HFFc6 (cell line): ENCODE results near the gene UNC5C. TPM values are rescaled to one million over a fixed set of nuclear protein-coding genes. Genes with fewer than 3 reads are reported as not detected.

Experiments used
- DNase-seq: peaks from one replicate; pipeline ENCODE4 v3.0.0-alpha.2; 2018
- H3K27ac Mint-ChIP-seq: 2 replicates; pipeline ENCODE4 v1.8.0; 2020; ENCODE audit warnings: mild to moderate bottlenecking, mixed read lengths
- H3K27me3 Mint-ChIP-seq: 2 replicates; pipeline ENCODE4 v1.8.0; 2021; ENCODE audit warnings: mild to moderate bottlenecking, moderate library complexity, mixed read lengths; ENCODE audit not compliant: insufficient read depth
- H3K36me3 Mint-ChIP-seq: 2 replicates; pipeline ENCODE4 v1.8.0; 2021; ENCODE audit warnings: low read depth, mixed read lengths
- H3K4me1 Mint-ChIP-seq: 2 replicates; pipeline ENCODE4 v1.8.0; 2020; ENCODE audit warnings: low read depth, mixed read lengths
- H3K4me3 Mint-ChIP-seq: 2 replicates; pipeline ENCODE4 v1.8.0; 2020; ENCODE audit warnings: mild to moderate bottlenecking, moderate library complexity, mixed read lengths
- H3K9me3 Mint-ChIP-seq: 2 replicates; pipeline ENCODE4 v1.8.0; 2020; ENCODE audit warnings: mild to moderate bottlenecking, mixed read lengths
- CTCF ChIP-seq: fragments of 200-600 bp; sonication (generic); IDR thresholded peaks from 2 replicates; pipeline ENCODE4 v1.5.0; 2021; ENCODE audit warnings: antibody characterized with exemption, mild to moderate bottlenecking
- total RNA-seq, 6 experiments: library from RNA; stranded (reverse); fragmentation: NEBNext Ultra II Directional; extraction: Animal tissue kit (Norgen Biotek cat#: 25700); gene quantifications; 2 replicates in 1 of 6; 3 replicates in 5 of 6; pipeline ENCODE4 v1.2.3, GENCODE V29; 2021

The UNC5C gene
- total RNA-seq, 6 experiments from 2014 or later = not detected

GRCh38 chr4:95450294-95450693 is 98.5 kb downstream of the UNC5C start:
- no peak for TF ChIP-seq CTCF
- Mint-ChIP-seq H3K27ac (no peak overlapping the region), H3K4me1 (no peaks in the 10 kb centered on the region), H3K9me3 (peaks cover 36% of the 10 kb centered on the region), H3K4me3 (no peak overlapping the region), H3K27me3 (no peaks in the 10 kb centered on the region), H3K36me3 (no peaks in the 10 kb centered on the region)
- DNase-seq = no peak

GRCh38 chr4:95446173-95446572 is 102.6 kb downstream of the UNC5C start:
- no peak for TF ChIP-seq CTCF
- no peaks in the 10 kb centered on the region for H3K4me1 Mint-ChIP-seq
- H3K4me3 Mint-ChIP-seq = no peak overlapping the region
- H3K27ac Mint-ChIP-seq = no peak overlapping the region
- H3K27me3 Mint-ChIP-seq = no peaks in the 10 kb centered on the region
- DNase-seq = no peak
- no peaks in the 10 kb centered on the region for H3K36me3 Mint-ChIP-seq
- peaks cover 26% of the 10 kb centered on the region for H3K9me3 Mint-ChIP-seq

GRCh38 chr4:95445251-95445650 is 103.5 kb downstream of the UNC5C start:
- H3K9me3 Mint-ChIP-seq = peaks cover 23% of the 10 kb centered on the region
- no peaks in the 10 kb centered on the region for H3K4me1 Mint-ChIP-seq
- TF ChIP-seq CTCF = no peak
- no peak for DNase-seq
- H3K27me3 Mint-ChIP-seq = no peaks in the 10 kb centered on the region
- H3K36me3 Mint-ChIP-seq = no peaks in the 10 kb centered on the region
- no peak overlapping the region for H3K4me3 Mint-ChIP-seq
- H3K27ac Mint-ChIP-seq = no peak overlapping the region

GRCh38 chr4:95444812-95445211 is 104.0 kb downstream of the UNC5C start:
- Mint-ChIP-seq H3K4me1 (no peaks in the 10 kb centered on the region), H3K27me3 (no peaks in the 10 kb centered on the region), H3K4me3 (no peak overlapping the region), H3K9me3 (peaks cover 20% of the 10 kb centered on the region; the same call in 1 of the 2 replicates), H3K36me3 (no peaks in the 10 kb centered on the region), H3K27ac (no peak overlapping the region)
- no peak for TF ChIP-seq CTCF
- no peak for DNase-seq

GRCh38 chr4:95439896-95440295 is 108.9 kb downstream of the UNC5C start:
- no peaks in the 10 kb centered on the region for H3K27me3 Mint-ChIP-seq
- H3K4me1 Mint-ChIP-seq = no peaks in the 10 kb centered on the region
- no peak overlapping the region for H3K27ac Mint-ChIP-seq
- no peaks in the 10 kb centered on the region for H3K36me3 Mint-ChIP-seq
- H3K9me3 Mint-ChIP-seq = peaks cover 6% of the 10 kb centered on the region
- DNase-seq = no peak
- no peak overlapping the region for H3K4me3 Mint-ChIP-seq
- no peak for TF ChIP-seq CTCF

- H3K9me3 Mint-ChIP-seq = peaks cover 6% of the 10 kb centered on the region
- no peak overlapping the region for H3K4me3 Mint-ChIP-seq
- no peaks in the 10 kb centered on the region for H3K4me1 Mint-ChIP-seq
- no peaks in the 10 kb centered on the region; the same call in 1 of the 2 replicates for H3K36me3 Mint-ChIP-seq
- no peak for TF ChIP-seq CTCF
- no peak overlapping the region for H3K27ac Mint-ChIP-seq
- no peak for DNase-seq
- H3K27me3 Mint-ChIP-seq = no peaks in the 10 kb centered on the region
These were observed 109.7 kb downstream of the UNC5C start for GRCh38 chr4:95439071-95439470.
